ENCODE results near the gene OR2H1. TPM values are rescaled to one million over a fixed set of nuclear protein-coding genes. Genes with fewer than 3 reads are reported as not detected.
"Not testable (repeated sequence)": the region's sequence is repeated elsewhere in the genome, so short reads cannot be mapped to it uniquely, and the experiment has no call there.

OR2H1 gene
- polyA plus RNA-seq, 1 donor from 2014 or later: not detected

DNA sequence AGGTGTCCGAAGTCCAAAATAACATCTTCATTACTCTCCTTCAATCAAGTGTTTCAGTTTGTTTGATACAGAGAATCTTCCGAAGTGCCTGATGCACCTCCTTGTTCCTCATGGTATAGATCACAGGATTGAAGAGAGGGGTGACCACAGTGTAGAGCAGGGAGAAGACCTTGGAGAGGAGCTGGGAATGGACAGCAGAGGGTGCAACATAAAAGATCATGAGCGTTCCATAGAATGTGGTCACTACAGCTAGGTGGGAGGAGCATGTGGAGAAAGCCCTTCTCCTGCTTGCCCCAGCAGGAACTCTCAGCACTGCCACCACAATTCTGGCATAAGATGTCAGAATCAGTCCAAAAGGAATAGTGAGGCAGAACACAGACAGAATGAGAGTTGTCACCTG is 30.3 kb upstream of the OR2H1 start:
- Histone ChIP-seq H3K27ac (ENCODE audit: low read length) (no peak overlapping the region), H2AFZ (ENCODE audit: low read depth, low read length) (no peak overlapping the region), H3K4me3 (ENCODE audit: low read length) (no peak overlapping the region), H4K20me1 (ENCODE audit: insufficient read depth) (no peaks in the 10 kb centered on the region), H3K79me2 (replicated peaks; ENCODE audit: insufficient read depth, low read length) (no peaks in the 10 kb centered on the region), H3K9me3 (ENCODE audit: low read length) (no peaks in the 10 kb centered on the region), H3K27me3 (ENCODE audit: insufficient read depth, low read depth, low read length) (no peaks in the 10 kb centered on the region), H3K36me3 (ENCODE audit: insufficient read depth, low read length) (no peaks in the 10 kb centered on the region), H3K4me2 (ENCODE audit: low read length) (no peak overlapping the region), H3K9ac (ENCODE audit: low read length) (no peak overlapping the region), H3K9me2 (ENCODE audit: insufficient read depth, low read length) (no peaks in the 10 kb centered on the region), H3F3A (ENCODE audit: insufficient read depth, low read length, poor library complexity, severe bottlenecking) (no peaks in the 10 kb centered on the region)
- TF ChIP-seq, protein P1, sequence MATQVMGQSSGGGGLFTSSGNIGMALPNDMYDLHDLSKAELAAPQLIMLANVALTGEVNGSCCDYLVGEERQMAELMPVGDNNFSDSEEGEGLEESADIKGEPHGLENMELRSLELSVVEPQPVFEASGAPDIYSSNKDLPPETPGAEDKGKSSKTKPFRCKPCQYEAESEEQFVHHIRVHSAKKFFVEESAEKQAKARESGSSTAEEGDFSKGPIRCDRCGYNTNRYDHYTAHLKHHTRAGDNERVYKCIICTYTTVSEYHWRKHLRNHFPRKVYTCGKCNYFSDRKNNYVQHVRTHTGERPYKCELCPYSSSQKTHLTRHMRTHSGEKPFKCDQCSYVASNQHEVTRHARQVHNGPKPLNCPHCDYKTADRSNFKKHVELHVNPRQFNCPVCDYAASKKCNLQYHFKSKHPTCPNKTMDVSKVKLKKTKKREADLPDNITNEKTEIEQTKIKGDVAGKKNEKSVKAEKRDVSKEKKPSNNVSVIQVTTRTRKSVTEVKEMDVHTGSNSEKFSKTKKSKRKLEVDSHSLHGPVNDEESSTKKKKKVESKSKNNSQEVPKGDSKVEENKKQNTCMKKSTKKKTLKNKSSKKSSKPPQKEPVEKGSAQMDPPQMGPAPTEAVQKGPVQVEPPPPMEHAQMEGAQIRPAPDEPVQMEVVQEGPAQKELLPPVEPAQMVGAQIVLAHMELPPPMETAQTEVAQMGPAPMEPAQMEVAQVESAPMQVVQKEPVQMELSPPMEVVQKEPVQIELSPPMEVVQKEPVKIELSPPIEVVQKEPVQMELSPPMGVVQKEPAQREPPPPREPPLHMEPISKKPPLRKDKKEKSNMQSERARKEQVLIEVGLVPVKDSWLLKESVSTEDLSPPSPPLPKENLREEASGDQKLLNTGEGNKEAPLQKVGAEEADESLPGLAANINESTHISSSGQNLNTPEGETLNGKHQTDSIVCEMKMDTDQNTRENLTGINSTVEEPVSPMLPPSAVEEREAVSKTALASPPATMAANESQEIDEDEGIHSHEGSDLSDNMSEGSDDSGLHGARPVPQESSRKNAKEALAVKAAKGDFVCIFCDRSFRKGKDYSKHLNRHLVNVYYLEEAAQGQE (IDR thresholded peaks at IDR 0.05; ENCODE audit: borderline replicate concordance): no peak
- TF ChIP-seq SMC3 (conservative IDR thresholded peaks at IDR 0.05; ENCODE audit: poor library complexity) (no peak), TAF1 (IDR thresholded peaks at IDR 0.05; ENCODE audit: low read depth) (no peak), RAD21 (conservative IDR thresholded peaks at IDR 0.05) (no peak), POLR2AphosphoS5 (IDR thresholded peaks at IDR 0.05) (no peak), EP300 (conservative IDR thresholded peaks at IDR 0.05; ENCODE audit: poor library complexity, severe bottlenecking) (no peak), EZH2 (IDR thresholded peaks at IDR 0.05; ENCODE audit: borderline replicate concordance, insufficient read depth, low read length, poor library complexity, severe bottlenecking) (no peak), MXI1 (conservative IDR thresholded peaks at IDR 0.05; ENCODE audit: poor library complexity, severe bottlenecking) (no peak)
- TF ChIP-seq, protein P2, sequence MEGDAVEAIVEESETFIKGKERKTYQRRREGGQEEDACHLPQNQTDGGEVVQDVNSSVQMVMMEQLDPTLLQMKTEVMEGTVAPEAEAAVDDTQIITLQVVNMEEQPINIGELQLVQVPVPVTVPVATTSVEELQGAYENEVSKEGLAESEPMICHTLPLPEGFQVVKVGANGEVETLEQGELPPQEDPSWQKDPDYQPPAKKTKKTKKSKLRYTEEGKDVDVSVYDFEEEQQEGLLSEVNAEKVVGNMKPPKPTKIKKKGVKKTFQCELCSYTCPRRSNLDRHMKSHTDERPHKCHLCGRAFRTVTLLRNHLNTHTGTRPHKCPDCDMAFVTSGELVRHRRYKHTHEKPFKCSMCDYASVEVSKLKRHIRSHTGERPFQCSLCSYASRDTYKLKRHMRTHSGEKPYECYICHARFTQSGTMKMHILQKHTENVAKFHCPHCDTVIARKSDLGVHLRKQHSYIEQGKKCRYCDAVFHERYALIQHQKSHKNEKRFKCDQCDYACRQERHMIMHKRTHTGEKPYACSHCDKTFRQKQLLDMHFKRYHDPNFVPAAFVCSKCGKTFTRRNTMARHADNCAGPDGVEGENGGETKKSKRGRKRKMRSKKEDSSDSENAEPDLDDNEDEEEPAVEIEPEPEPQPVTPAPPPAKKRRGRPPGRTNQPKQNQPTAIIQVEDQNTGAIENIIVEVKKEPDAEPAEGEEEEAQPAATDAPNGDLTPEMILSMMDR (IDR thresholded peaks at IDR 0.05; ENCODE audit: poor library complexity, severe bottlenecking): no peak

GRCh38 chr6:29436730-29437129 is 20.2 kb upstream of the OR2H1 start:
- H3K4me2 ChIP-seq (ENCODE audit: low read length); H3K9me3 ChIP-seq (ENCODE audit: low read length); H3K9ac ChIP-seq (ENCODE audit: low read length); H4K20me1 ChIP-seq (ENCODE audit: insufficient read depth); H3K4me3 ChIP-seq (ENCODE audit: low read length); H3K27me3 ChIP-seq (ENCODE audit: insufficient read depth, low read depth, low read length); H3K27ac ChIP-seq (ENCODE audit: low read length); H3K9me2 ChIP-seq (ENCODE audit: insufficient read depth, low read length); H2AFZ ChIP-seq (ENCODE audit: low read depth, low read length); H3K79me2 ChIP-seq (replicated peaks; ENCODE audit: insufficient read depth, low read length); H3K36me3 ChIP-seq (ENCODE audit: insufficient read depth, low read length); H3F3A ChIP-seq (ENCODE audit: insufficient read depth, low read length, poor library complexity, severe bottlenecking): not testable (repeated sequence)

DNA sequence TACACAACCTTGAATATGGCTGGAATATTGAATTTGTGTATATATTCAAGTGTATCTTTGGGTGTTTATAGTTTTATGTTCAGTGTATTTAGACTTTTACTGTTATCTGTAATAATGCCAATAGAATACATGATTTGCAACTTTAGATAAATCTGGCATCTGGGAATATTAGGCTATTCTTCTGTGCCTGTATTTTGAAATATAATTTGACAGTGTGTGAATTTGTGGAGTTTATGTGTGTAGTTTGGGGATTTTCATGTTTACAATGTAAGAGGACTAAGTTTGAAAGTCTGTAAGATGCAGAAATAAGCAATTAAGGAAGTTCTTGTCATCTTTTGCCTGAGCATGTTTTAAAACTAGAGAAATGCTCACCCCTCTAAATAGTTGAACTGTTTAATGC is 17.9 kb upstream of the OR2H1 start, which contains the start of gene OR10C1:
OR10C1 (plus strand) TSS at position 301 of the 400 bp plus-strand sequence. CDS start 710 bp downstream, outside the sequence.
- H3K9me3 ChIP-seq (ENCODE audit: low read length): no peaks in the 10 kb centered on the region
- no peak for TF ChIP-seq SMC3 (conservative IDR thresholded peaks at IDR 0.05; ENCODE audit: poor library complexity)
- TF ChIP-seq, protein P2 (IDR thresholded peaks at IDR 0.05; ENCODE audit: poor library complexity, severe bottlenecking): no peak
- TF ChIP-seq EP300 (conservative IDR thresholded peaks at IDR 0.05; ENCODE audit: poor library complexity, severe bottlenecking): no peak
- TF ChIP-seq, protein P1 (IDR thresholded peaks at IDR 0.05; ENCODE audit: borderline replicate concordance): no peak
- no peak for TF ChIP-seq MXI1 (conservative IDR thresholded peaks at IDR 0.05; ENCODE audit: poor library complexity, severe bottlenecking)
- TF ChIP-seq RAD21 (conservative IDR thresholded peaks at IDR 0.05): no peak
- no peak for TF ChIP-seq EZH2 (IDR thresholded peaks at IDR 0.05; ENCODE audit: borderline replicate concordance, insufficient read depth, low read length, poor library complexity, severe bottlenecking)
- TF ChIP-seq TAF1 (IDR thresholded peaks at IDR 0.05; ENCODE audit: low read depth): no peak
- H3K4me2 ChIP-seq (ENCODE audit: low read length): no peak within 1 kb of the TSS
- H3K4me3 ChIP-seq (ENCODE audit: low read length): no peak within 1 kb of the TSS
- H3K9me2 ChIP-seq (ENCODE audit: insufficient read depth, low read length): no peaks in the 10 kb centered on the region
- no peaks in the 10 kb centered on the region for H3F3A ChIP-seq (ENCODE audit: insufficient read depth, low read length, poor library complexity, severe bottlenecking)
- H3K27me3 ChIP-seq (ENCODE audit: insufficient read depth, low read depth, low read length): no peaks in the 10 kb centered on the region
- H3K27ac ChIP-seq (ENCODE audit: low read length): no peak within 1 kb of the TSS
- H4K20me1 ChIP-seq (ENCODE audit: insufficient read depth): no peaks in the 10 kb centered on the region
- no peak within 1 kb of the TSS for H3K9ac ChIP-seq (ENCODE audit: low read length)
- no peaks in the 10 kb centered on the region for H3K79me2 ChIP-seq (replicated peaks; ENCODE audit: insufficient read depth, low read length)
- no peak within 1 kb of the TSS for H2AFZ ChIP-seq (ENCODE audit: low read depth, low read length)
- H3K36me3 ChIP-seq (ENCODE audit: insufficient read depth, low read length): no peaks in the 10 kb centered on the region
